Mesangial cell (primary cell): ENCODE measurements around the gene LUM. TPM values are rescaled to one million over a fixed set of nuclear protein-coding genes. Genes with fewer than 3 reads are reported as not detected.

Experiments used
- total RNA-seq: library from RNA; depleted of rRNA; stranded (reverse); fragments of >200 nt; gene quantifications from 2 replicates; pipeline ENCODE4 v1.2.3, GENCODE V29; 2015

LUM gene
- total RNA-seq: 17.6 and 80.2 TPM in 2 replicates

GRCh38 chr12:91111366-91112325, at the start of gene LUM:
TSS of gene LUM (minus strand) at chr12:91111494. CDS start at chr12:91108979, 2,515 bp downstream.

GRCh38 chr12:91057368-91058165, 53.7 kb downstream of the LUM start, which contains the start of gene KERA:
TSS of gene KERA (minus strand) at chr12:91058024. CDS start at chr12:91056281, 1,743 bp downstream.

Other genes starting within 250 kb of the LUM start
- gene CCER1, start 156.3 kb downstream of the LUM start, total RNA-seq: not detected in 2 replicates
- gene EPYC, start 106.5 kb downstream of the LUM start, total RNA-seq: 0.13 TPM in 1 of 2 replicates, not detected in the other
- not detected in 2 replicates for gene KERA, start 53.5 kb downstream of the LUM start, total RNA-seq
- gene DCN, start 71.3 kb upstream of the LUM start, total RNA-seq: 110 and 498 TPM in 2 replicates